K562 (cell line): Measurements from ENCODE around the gene VIPR2. TPM values are rescaled to one million over a fixed set of nuclear protein-coding genes. Genes with fewer than 3 reads are reported as not detected.
"Not testable (repeated sequence)": the region's sequence is repeated elsewhere in the genome, so short reads cannot be mapped to it uniquely, and the experiment has no call there.

Experiments used
- ATAC-seq: fragments of 200-7000 bp; cut with Tn5 transposase; 3 replicates; pipeline ENCODE4 v1.9.1; 2020; ENCODE audit warnings: moderate library complexity
- BruUV-seq: library from RNA; stranded (reverse); fragments of 400-500 nt; replicated peaks from 2 replicates; lab custom pipeline; 2021; lab: Mats Ljungman, UMichigan
- CTCF ChIA-PET: fragments of 300-600 bp; formaldehyde crosslinking; extraction: SDS; loops from one replicate; lab custom pipeline; 2021; ENCODE audit warnings: low intra/inter-chr PET ratio; lab: Yijun Ruan, JAX
- POLR2A ChIA-PET: fragments of 300-600, 350-650 bp; sonication (Branson Sonifier 250); formaldehyde crosslinking; extraction: SDS; loops from one replicate; lab custom pipeline; 2021; ENCODE audit warnings: antibody characterized with exemption, inconsistent platforms; lab: Yijun Ruan, JAX
- DNase-seq, 4 experiments: peaks; one replicate each; pipeline versions ENCODE4 v3.0.0 to v3.0.0-alpha.2; 2011 to 2018; ENCODE audit warnings: low spot score in 3 of 4, mixed read lengths in 3 of 4; ENCODE audit errors: extremely low read depth in 1 of 4
- FAIRE-seq: peaks from 2 replicates; lab custom pipeline; 2011; peaks lifted over from hg19 to GRCh38; lab: Jason Lieb, UNC
- H2AFZ ChIP-seq: 2 replicates; pipeline ENCODE4 v1.6.0; 2011; ENCODE audit warnings: low read depth, low read length, control low read depth, inconsistent platforms
- H3K27ac ChIP-seq: fragments of 200-600 bp; 3 replicates; pipeline ENCODE4 v1.8.0; 2011; ENCODE audit warnings: low read depth, mild to moderate bottlenecking, control low read depth, inconsistent platforms, low read length, moderate library complexity, mixed read lengths; ENCODE audit errors: extremely low read depth
- H3K27me3 ChIP-seq, 2 experiments: fragments of 300-600 bp in 1 of 2; 2 replicates in 1 of 2; 3 replicates in 1 of 2; pipeline versions ENCODE4 v1.6.0 to v1.8.0; 2011; ENCODE audit warnings: inconsistent platforms in 2 of 2, low read length in 2 of 2, mild to moderate bottlenecking in 1 of 2, mixed read lengths in 1 of 2, moderate library complexity in 1 of 2; ENCODE audit not compliant: control insufficient read depth in 2 of 2, insufficient read depth in 2 of 2
- H3K36me3 ChIP-seq: fragments of 300-600 bp; 3 replicates; pipeline ENCODE4 v1.8.0; 2011; ENCODE audit warnings: mild to moderate bottlenecking, low read length, inconsistent platforms; ENCODE audit not compliant: control insufficient read depth, insufficient read depth
- H3K4me1 ChIP-seq, 2 experiments: fragments of 200-600 bp in 1 of 2; replicated peaks in 1 of 2; 2 replicates in 1 of 2; 3 replicates in 1 of 2; pipeline versions ENCODE4 v1.5.1 to v1.8.0; 2011; ENCODE audit warnings: inconsistent platforms in 2 of 2, low read length in 2 of 2, mild to moderate bottlenecking in 1 of 2, mixed read lengths in 1 of 2, moderate library complexity in 1 of 2; ENCODE audit not compliant: control insufficient read depth in 2 of 2, insufficient read depth in 2 of 2
- H3K4me2 ChIP-seq: 2 replicates; pipeline ENCODE4 v1.6.1; 2011; ENCODE audit warnings: low read length, control low read depth, inconsistent platforms, mixed read lengths; ENCODE audit not compliant: insufficient read depth
- H3K4me3 ChIP-seq: fragments of 200-600 bp; sonication (generic), shearing (Covaris generic); 2 replicates; pipeline ENCODE4 v1.5.1; 2016; ENCODE audit warnings: control low read depth, inconsistent platforms
- H3K79me2 ChIP-seq: fragments of 200-600 bp; 3 replicates; pipeline ENCODE4 v1.8.0; 2011; ENCODE audit warnings: low read length, inconsistent platforms; ENCODE audit not compliant: control insufficient read depth, insufficient read depth
- H3K9ac ChIP-seq, 2 experiments: 2 replicates each; pipeline versions ENCODE4 v1.6.0 to v1.6.1; 2011; ENCODE audit warnings: low read depth in 2 of 2, low read length in 2 of 2, control low read depth in 1 of 2, inconsistent platforms in 1 of 2, mild to moderate bottlenecking in 1 of 2, mixed read lengths in 1 of 2; ENCODE audit not compliant: insufficient read depth in 1 of 2
- H3K9me1 ChIP-seq: one replicate; pipeline ENCODE4 v1.6.0; 2011; ENCODE audit warnings: inconsistent platforms, mild to moderate bottlenecking, low read length, moderate library complexity; ENCODE audit not compliant: control insufficient read depth, insufficient read depth
- H3K9me3 ChIP-seq: replicated peaks from 2 replicates; pipeline ENCODE4 v1.5.1; 2011; ENCODE audit warnings: low read depth, low read length, inconsistent platforms; ENCODE audit not compliant: control insufficient read depth, insufficient read depth
- H4K20me1 ChIP-seq: replicated peaks from 2 replicates; pipeline ENCODE4 v1.6.1; 2011; ENCODE audit warnings: low read length, inconsistent platforms, mixed read lengths; ENCODE audit not compliant: control insufficient read depth, insufficient read depth
- CREBBP ChIP-seq: IDR thresholded peaks from one replicate; pipeline ENCODE4 v1.6.1; 2012; ENCODE audit warnings: low read depth, mild to moderate bottlenecking, control low read depth, inconsistent platforms, low read length
- FOXJ3 ChIP-seq: sonication (generic); formaldehyde crosslinking; IDR thresholded peaks from 2 replicates; pipeline ENCODE4 v1.4.0; 2020; ENCODE audit warnings: mild to moderate bottlenecking, missing genetic modification reagents
- IRF1 ChIP-seq: sonication (generic); formaldehyde crosslinking; IDR thresholded peaks from 2 replicates; pipeline ENCODE4 v1.8.0; 2022; ENCODE audit warnings: missing genetic modification reagents, mild to moderate bottlenecking, borderline replicate concordance
- KDM5B ChIP-seq: fragments of 200-600 bp; sonication (generic); IDR thresholded peaks from 2 replicates; pipeline ENCODE4 v1.6.1; 2012; ENCODE audit warnings: low read depth, mild to moderate bottlenecking, moderate library complexity, low read length, control low read depth, inconsistent platforms; ENCODE audit not compliant: insufficient replicate concordance
- NR4A1 ChIP-seq, 2 experiments: fragments of 250-450 bp in 1 of 2; fragments of 450-650 bp in 1 of 2; sonication (Bioruptor Pico) in 1 of 2; IDR thresholded peaks; 2 replicates each; pipeline versions ENCODE4 v1.4.0 to v1.6.1; 2016 to 2020; ENCODE audit warnings: mild to moderate bottlenecking in 2 of 2, missing compliant biosample characterization in 1 of 2, missing genetic modification characterization in 1 of 2, moderate library complexity in 1 of 2
- PHB ChIP-seq: fragments of 250-450 bp; sonication (Bioruptor Pico); IDR thresholded peaks from 2 replicates; pipeline ENCODE4 v1.5.0; 2021
- POLR3G ChIP-seq: IDR thresholded peaks from 2 replicates; pipeline ENCODE4 v1.6.1; 2011; ENCODE audit not compliant: insufficient read length, insufficient replicate concordance; ENCODE audit errors: extremely low read depth
- PRMT5 ChIP-seq: sonication (generic); formaldehyde crosslinking; IDR thresholded peaks from 2 replicates; pipeline ENCODE4 v1.5.0; 2020; ENCODE audit warnings: missing genetic modification reagents
- SP1 ChIP-seq: sonication (generic); formaldehyde crosslinking; IDR thresholded peaks from 2 replicates; pipeline ENCODE4 v1.8.1; 2022; ENCODE audit warnings: mild to moderate bottlenecking, missing genetic modification reagents
- TBL1XR1 ChIP-seq, 2 experiments: IDR thresholded peaks; 2 replicates each; pipeline ENCODE4 v1.6.1; 2012; ENCODE audit warnings: improper control_type of control experiment in 2 of 2, low read length in 2 of 2, mild to moderate bottlenecking in 1 of 2
- ZNF165 ChIP-seq: fragments of 250-450 bp; sonication (Bioruptor Pico); IDR thresholded peaks from 2 replicates; pipeline ENCODE4 v1.4.0; 2020; ENCODE audit warnings: borderline replicate concordance
- ZNF507 ChIP-seq: conservative IDR thresholded peaks from 2 replicates; pipeline ENCODE4 v1.6.1; 2017; ENCODE audit warnings: missing genetic modification characterization, missing compliant biosample characterization
- ZNF76 ChIP-seq: fragments of 250-450 bp; sonication (Bioruptor Pico); IDR thresholded peaks from 2 replicates; pipeline ENCODE4 v1.4.0; 2020; ENCODE audit warnings: mild to moderate bottlenecking, moderate library complexity, borderline replicate concordance
- WGBS: fragments of 100-300 bp; shearing (Covaris generic); methylation state at CpG from one replicate; pipeline ENCODE4 v1.1.6; 2016; ENCODE audit warnings: low coverage, mixed read lengths; ENCODE audit not compliant: insufficient coverage; ENCODE audit errors: missing lambda C conversion rate; 5-methylcytosine and 5-hydroxymethylcytosine counted together
- in situ Hi-C: fragments of 300-500 bp; cut with MboI; formaldehyde crosslinking; loops from 4 replicates; pipeline ENCODE4 v1.15.0; 2018; ENCODE audit warnings: inconsistent platforms, mixed read lengths
- intact Hi-C: fragments of 100-400 bp; cut with micrococcal nuclease; formaldehyde crosslinking; loops from 2 replicates; pipeline ENCODE4 v1.14.2; 2022
- polyA plus RNA-seq, 8 experiments: library from polyadenylated mRNA; depleted of rRNA in 4 of 8; stranded (reverse) in 5 of 8; unstranded in 3 of 8; fragments of >200 nt; fragmentation: Nextera tagmentation in 2 of 8; fragmentation: Illumina TruSeq in 1 of 8; extraction: Ambion mirVana in 2 of 8; extraction: Trizol in 1 of 8; gene quantifications; 2 replicates each; pipeline versions ENCODE4 v1.2.1 to v1.2.3, GENCODE V29; 2011 to 2014; ENCODE audit warnings: inconsistent platforms in 1 of 8, missing spikeins in 1 of 8
- total RNA-seq, 7 experiments: library from RNA; depleted of rRNA in 6 of 7; stranded (reverse); fragments of >200 nt in 6 of 7; fragmentation: Illumina TruSeq in 2 of 7; extraction: Trizol in 2 of 7; gene quantifications; 2 replicates each; pipeline versions ENCODE4 v1.2.1 to v1.2.3, GENCODE V29; 2011 to 2021; ENCODE audit warnings: low replicate concordance in 1 of 7

Gene VIPR2
- total and polyA plus RNA-seq, 9 of the 15 experiments (the other 6 are each of a cell fraction or from before 2014, with no cell fraction given), result 0.04 TPM; not detected in 8

GRCh38 chr7:159083698-159084068 lies 61.0 kb downstream of the VIPR2 start (continued):
- no peak for TF ChIP-seq ZNF165
- no peak for TF ChIP-seq NR4A1 (CRISPR knock-in tag; IDR thresholded peaks at IDR 0.05)
- TF ChIP-seq NR4A1 (tag; IDR thresholded peaks at IDR 0.05), result no peak
- no peak for TF ChIP-seq SP1
- no peak for TF ChIP-seq CREBBP
- no peak for TF ChIP-seq PRMT5 (CRISPR knock-in tag)
- TF ChIP-seq IRF1 (CRISPR knock-in tag), result no peak

GRCh38 chr7:159083001-159083697 lies 61.5 kb downstream of the VIPR2 start:
- Histone ChIP-seq H4K20me1 (0 out of 2 replicates have a peak, but pooled peaks cover 4% of the 10 kb centered on the region), H3K9me1 (no peaks in the 10 kb centered on the region), H3K9ac (no peak overlapping the region), H3K27me3 (peaks cover 31 to 54% of the 10 kb centered on the region in 2 experiments), H3K4me2 (no peak overlapping the region), H3K4me3 (no peak overlapping the region)
- in situ Hi-C loops, result no loop called here
- POLR2A ChIA-PET, result no interaction called here
- no peak for DNase-seq
- FAIRE-seq, result no peak
- no TSS peak for BruUV-seq
- intact Hi-C loops, result no loop called here
- no peak for TF ChIP-seq KDM5B
- no peak for TF ChIP-seq ZNF76
- TF ChIP-seq FOXJ3, result no peak
- no peak for TF ChIP-seq TBL1XR1 (IDR thresholded peaks at IDR 0.05; ENCODE audit: low read length in 2 of 2)
- no peak for TF ChIP-seq ZNF507 (tag)
- no peak for TF ChIP-seq PHB (CRISPR knock-in tag)
- TF ChIP-seq POLR3G, result no peak
- TF ChIP-seq, all 486 proteins: peak for 0
- CTCF ChIA-PET, result no interaction called here
- ATAC-seq, result no peak
- H3K27ac ChIP-seq, result no peak overlapping the region
- no peaks in the 10 kb centered on the region for H3K9me3 ChIP-seq
- peaks cover 0 to 5% of the 10 kb centered on the region in 2 experiments; a peak in 3 of 5 replicates for H3K4me1 ChIP-seq
- WGBS, result 1% methylated on average over 13 of the region's 13 CpGs
- no peaks in the 10 kb centered on the region for H3K79me2 ChIP-seq
- no peaks in the 10 kb centered on the region for H3K36me3 ChIP-seq
- H2AFZ ChIP-seq, result no peak overlapping the region

GRCh38 chr7:159082075-159082474 lies 62.6 kb downstream of the VIPR2 start:
- H3K4me3 ChIP-seq, CTCF ChIA-PET, H4K20me1 ChIP-seq, H3K79me2 ChIP-seq, H3K27ac ChIP-seq, BruUV-seq, POLR2A ChIA-PET, H3K9me3 ChIP-seq, DNase-seq, in situ Hi-C loops, H3K4me1 ChIP-seq, H2AFZ ChIP-seq, H3K4me2 ChIP-seq, H3K36me3 ChIP-seq, FAIRE-seq, intact Hi-C loops, H3K9ac ChIP-seq, H3K9me1 ChIP-seq, ATAC-seq: not testable (repeated sequence)
- peaks cover 29 to 50% of the 10 kb centered on the region in 2 experiments for H3K27me3 ChIP-seq
- WGBS, result 0% methylated on average over 1 of the region's 5 CpGs
